Spleen (tissue), 11 donors: Measurements from ENCODE around the gene GINS2. TPM values are rescaled to one million over a fixed set of nuclear protein-coding genes. Genes with fewer than 3 reads are reported as not detected.

ENCODE experiments used
- DNase-seq: peaks from one replicate; pipeline ENCODE4 v3.0.0-alpha.2; 2020
- H3K27ac ChIP-seq, 8 donors: fragments of 200-600 bp; sonication (generic) in 7 of 8; 1 replicate in 4 of 8; 2 replicates in 4 of 8; pipeline versions ENCODE4 v1.5.0 to v1.8.0; 2016 to 2021; ENCODE audit warnings: inconsistent platforms in 4 of 8, mild to moderate bottlenecking in 4 of 8, moderate library complexity in 1 of 8
- H3K27me3 ChIP-seq, 7 donors: fragments of 200-600 bp; sonication (generic) in 6 of 7; replicated peaks in 1 of 7; 1 replicate in 4 of 7; 2 replicates in 3 of 7; pipeline versions ENCODE4 v1.5.0 to v1.8.0; 2016 to 2021; ENCODE audit warnings: inconsistent platforms in 3 of 7, mild to moderate bottlenecking in 1 of 7
- H3K36me3 ChIP-seq, 6 donors: fragments of 200-600 bp; sonication (generic) in 5 of 6; 1 replicate in 4 of 6; 2 replicates in 2 of 6; pipeline versions ENCODE4 v1.5.0 to v1.8.0; 2016 to 2021; ENCODE audit warnings: inconsistent platforms in 2 of 6
- H3K4me1 ChIP-seq, 6 donors: fragments of 200-600 bp; sonication (generic) in 5 of 6; 1 replicate in 3 of 6; 2 replicates in 3 of 6; pipeline versions ENCODE4 v1.5.0 to v1.8.0; 2016 to 2021; ENCODE audit warnings: inconsistent platforms in 3 of 6
- H3K4me3 ChIP-seq, 8 donors: fragments of 200-600 bp; sonication (generic) in 7 of 8; 1 replicate in 4 of 8; 2 replicates in 4 of 8; pipeline versions ENCODE4 v1.5.0 to v1.8.0; 2016 to 2021; ENCODE audit warnings: inconsistent platforms in 4 of 8, mild to moderate bottlenecking in 4 of 8, moderate library complexity in 2 of 8
- H3K9me3 ChIP-seq, 8 donors: fragments of 200-600 bp; sonication (generic) in 7 of 8; 1 replicate in 4 of 8; 2 replicates in 4 of 8; pipeline versions ENCODE4 v1.5.0 to v1.8.0; 2016 to 2021; ENCODE audit warnings: inconsistent platforms in 4 of 8
- POLR2A ChIP-seq, 3 donors: fragments of 450-650 bp; IDR thresholded peaks; one replicate each; pipeline ENCODE4 v1.5.1; 2017; ENCODE audit warnings: antibody characterized with exemption in 3 of 3, mild to moderate bottlenecking in 1 of 3
- POLR2AphosphoS5 ChIP-seq, 3 donors: sonication (generic); formaldehyde crosslinking; IDR thresholded peaks; one replicate each; pipeline ENCODE4 v1.5.1; 2017; ENCODE audit warnings: antibody characterized with exemption in 3 of 3
- WGBS, 5 donors: extraction: QIAGEN DNeasy Blood & Tissue Kit in 3 of 5; methylation state at CpG; one replicate each; pipeline versions ENCODE4 v1.1.5 to v1.1.7; 2013 to 2018; 5-methylcytosine and 5-hydroxymethylcytosine counted together
- intact Hi-C: fragments of 100-400 bp; cut with DNase I; formaldehyde crosslinking; loops from one replicate; pipeline ENCODE4 v1.15.0; 2023; ENCODE audit warnings: low total_unique reads
- polyA plus RNA-seq, 3 donors: library from polyadenylated mRNA; stranded (reverse); fragments of 200-250 nt; gene quantifications; one replicate each; pipeline ENCODE4 v1.2.1, GENCODE V29; 2013
- total RNA-seq, 7 donors: library from RNA; depleted of rRNA in 3 of 7; stranded (reverse); fragments of >200 nt in 3 of 7; fragmentation: NEBNext Ultra II Directional in 4 of 7; extraction: Animal tissue kit (Norgen Biotek cat#: 25700) in 4 of 7; gene quantifications; one replicate each; pipeline versions ENCODE4 v1.1.0 to v1.2.1, GENCODE V29; 2016 to 2021
- TF ChIP-seq, protein P1 (sequence below), 11 experiments: fragments of 200-600 bp in 7 of 11; fragments of 450-650 bp in 4 of 11; sonication (generic) in 4 of 11; IDR thresholded peaks in 8 of 11; conservative IDR thresholded peaks in 3 of 11; 1 replicate in 7 of 11; 2 replicates in 4 of 11; pipeline versions ENCODE4 v1.4.0 to v1.8.0; 2016 to 2021; ENCODE audit warnings: antibody characterized with exemption in 11 of 11, inconsistent platforms in 4 of 11, mild to moderate bottlenecking in 1 of 11
- donor health status: healthy with polysubstance abuse.
- donor health status: DM: no; HTN: no; CAD: no; lungs with moderate emphysema.
- donor health status: DM: no; HTN: no; CAD: no.
- donor health status: Bipolar disorder and iron deficiency.
- donor health status: healthy.
- donor health status: DM: no; HTN: no; CAD: no.
- donor health status: DM: yes; HTN: yes; CAD: no.

Gene GINS2
- total and polyA plus RNA-seq, 10 donors, result 1.0 to 7.0 (median 2.3) TPM

DNA sequence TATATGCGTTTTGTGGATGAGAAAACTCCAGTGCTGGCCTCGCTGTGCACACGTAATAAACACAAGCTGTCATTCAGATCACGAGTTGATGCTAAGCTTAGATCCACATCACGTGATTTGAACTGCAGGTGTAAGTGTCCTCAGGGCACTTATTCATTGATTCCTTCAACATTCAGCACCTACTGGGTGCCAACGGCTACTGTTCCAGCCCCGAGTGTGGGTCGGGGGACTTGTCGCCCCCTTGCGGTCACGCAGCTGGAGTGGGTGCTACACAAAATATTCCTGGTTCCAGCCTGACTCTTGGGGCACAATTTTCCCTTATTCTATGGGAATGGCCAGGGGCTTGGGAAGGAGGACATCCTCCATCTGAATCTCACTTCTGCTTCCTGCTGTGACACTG is 29.9 kb upstream of the GINS2 start:
- 36 to 58% (median 49%) methylated on average over 11 of the region's 11 CpGs for WGBS, 5 donors
- TF ChIP-seq POLR2A (IDR thresholded peaks at IDR 0.05), result no peak
- TF ChIP-seq, protein P1, sequence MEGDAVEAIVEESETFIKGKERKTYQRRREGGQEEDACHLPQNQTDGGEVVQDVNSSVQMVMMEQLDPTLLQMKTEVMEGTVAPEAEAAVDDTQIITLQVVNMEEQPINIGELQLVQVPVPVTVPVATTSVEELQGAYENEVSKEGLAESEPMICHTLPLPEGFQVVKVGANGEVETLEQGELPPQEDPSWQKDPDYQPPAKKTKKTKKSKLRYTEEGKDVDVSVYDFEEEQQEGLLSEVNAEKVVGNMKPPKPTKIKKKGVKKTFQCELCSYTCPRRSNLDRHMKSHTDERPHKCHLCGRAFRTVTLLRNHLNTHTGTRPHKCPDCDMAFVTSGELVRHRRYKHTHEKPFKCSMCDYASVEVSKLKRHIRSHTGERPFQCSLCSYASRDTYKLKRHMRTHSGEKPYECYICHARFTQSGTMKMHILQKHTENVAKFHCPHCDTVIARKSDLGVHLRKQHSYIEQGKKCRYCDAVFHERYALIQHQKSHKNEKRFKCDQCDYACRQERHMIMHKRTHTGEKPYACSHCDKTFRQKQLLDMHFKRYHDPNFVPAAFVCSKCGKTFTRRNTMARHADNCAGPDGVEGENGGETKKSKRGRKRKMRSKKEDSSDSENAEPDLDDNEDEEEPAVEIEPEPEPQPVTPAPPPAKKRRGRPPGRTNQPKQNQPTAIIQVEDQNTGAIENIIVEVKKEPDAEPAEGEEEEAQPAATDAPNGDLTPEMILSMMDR (IDR thresholded peaks at IDR 0.05 in 8 of 11, conservative IDR thresholded peaks at IDR 0.05 in 3 of 11), result peak in 6 of 11 experiments; percentile 22 to 56 (median 28)
- Histone ChIP-seq H3K27ac (no peak overlapping the region), H3K36me3 (peaks cover 0 to under 1% (median 0%) of the 10 kb centered on the region in 6 donors), H3K27me3 (peaks cover 0 to 13% (median 0%) of the 10 kb centered on the region in 7 donors), H3K4me1 (peaks cover 0 to 47% (median 26%) of the 10 kb centered on the region in 6 donors), H3K9me3 (no peaks in the 10 kb centered on the region), H3K4me3 (no peak overlapping the region)
- DNase-seq, result no peak
- intact Hi-C loops, result no loop called here

DNA sequence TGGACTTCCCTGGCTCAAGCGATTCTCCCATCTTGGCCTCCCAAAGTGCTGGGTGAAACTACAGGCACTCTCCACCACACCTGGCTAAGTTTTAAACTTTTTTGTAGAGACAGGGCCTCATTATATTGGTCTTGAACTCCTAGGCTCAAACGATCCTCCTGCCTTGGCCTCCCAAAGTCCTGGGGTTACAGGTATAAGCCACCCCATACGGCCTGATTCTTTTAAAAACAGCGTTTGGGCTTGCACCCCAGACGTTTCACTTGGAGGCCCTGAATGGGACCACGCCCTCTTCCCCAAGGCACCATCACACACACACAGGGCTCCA is 29.4 kb upstream of the GINS2 start:
- intact Hi-C loops, result no loop called here
- Histone ChIP-seq H3K27ac (no peak overlapping the region), H3K4me1 (peaks cover 0 to 47% (median 26%) of the 10 kb centered on the region in 6 donors), H3K36me3 (no peaks in the 10 kb centered on the region), H3K27me3 (peaks cover 0 to 13% (median 0%) of the 10 kb centered on the region in 7 donors), H3K4me3 (no peak overlapping the region), H3K9me3 (no peaks in the 10 kb centered on the region)
- 29 to 55% (median 44%) methylated on average over 6 of the region's 6 CpGs for WGBS, 5 donors
- no peak for DNase-seq
- TF ChIP-seq POLR2AphosphoS5 (IDR thresholded peaks at IDR 0.05), result no peak
- TF ChIP-seq, protein P1 (IDR thresholded peaks at IDR 0.05 in 8 of 11, conservative IDR thresholded peaks at IDR 0.05 in 3 of 11), result peak in 1 of 11 experiments; percentile 14

DNA sequence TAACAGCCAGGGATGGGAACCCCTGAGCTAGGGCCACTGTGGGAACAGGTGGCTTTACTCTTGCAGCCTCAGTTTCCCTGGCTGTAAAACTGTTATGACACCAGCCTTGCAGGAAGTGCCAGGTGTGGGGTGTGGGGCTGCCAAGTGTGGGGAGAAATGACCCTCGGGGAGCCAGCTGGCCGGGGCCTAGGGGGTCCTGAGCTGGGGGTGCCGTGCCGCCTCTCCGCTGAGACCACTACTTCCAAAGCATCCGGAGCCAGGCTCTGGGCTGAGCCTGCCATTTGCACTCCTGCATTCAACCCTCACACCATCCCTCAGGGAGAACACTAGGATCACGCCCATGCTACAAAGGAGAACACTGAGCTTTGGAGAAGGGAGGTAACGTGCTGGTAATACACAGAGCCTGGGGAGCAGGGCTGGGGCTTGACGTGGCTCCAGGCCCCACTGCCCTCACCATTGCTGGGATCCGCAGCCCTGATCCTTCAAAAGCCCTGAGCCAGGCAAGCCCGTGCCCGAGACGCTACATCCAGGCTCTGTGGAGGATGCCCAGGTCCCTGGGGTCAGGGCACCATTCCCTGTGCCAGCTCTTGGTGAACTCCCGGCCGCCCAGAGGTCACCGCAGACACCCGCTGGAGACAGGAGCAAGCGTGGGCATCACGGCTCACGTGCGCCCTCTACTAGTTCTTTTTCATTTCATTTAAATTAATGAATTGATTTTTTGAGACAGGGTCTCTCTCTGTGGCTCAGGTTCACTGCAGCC is 28.8 kb upstream of the GINS2 start:
- intact Hi-C loops, result no loop called here
- Histone ChIP-seq H3K9me3 (peaks cover 0 to 4% (median 2%) of the 10 kb centered on the region in 8 donors), H3K4me1 (peaks cover 0 to 47% (median 26%) of the 10 kb centered on the region in 6 donors), H3K27me3 (peaks cover 0 to 13% (median 0%) of the 10 kb centered on the region in 7 donors), H3K4me3 (no peak overlapping the region), H3K36me3 (peaks cover 0 to 5% (median 0%) of the 10 kb centered on the region in 6 donors), H3K27ac (peak overlapping the region in 2 of 8 donors; percentile 16 to 38)
- TF ChIP-seq POLR2AphosphoS5 (IDR thresholded peaks at IDR 0.05) (peak in 2 of 3 donors; percentile 27 to 53), POLR2A (IDR thresholded peaks at IDR 0.05) (no peak)
- TF ChIP-seq, protein P1 (IDR thresholded peaks at IDR 0.05 in 8 of 11, conservative IDR thresholded peaks at IDR 0.05 in 3 of 11), result peak in 9 of 11 experiments; percentile 21 to 70 (median 58)
- peak; percentile 85 for DNase-seq
- 30 to 44% (median 43%) methylated on average over 15 to 21 of the region's 21 CpGs for WGBS, 5 donors

DNA sequence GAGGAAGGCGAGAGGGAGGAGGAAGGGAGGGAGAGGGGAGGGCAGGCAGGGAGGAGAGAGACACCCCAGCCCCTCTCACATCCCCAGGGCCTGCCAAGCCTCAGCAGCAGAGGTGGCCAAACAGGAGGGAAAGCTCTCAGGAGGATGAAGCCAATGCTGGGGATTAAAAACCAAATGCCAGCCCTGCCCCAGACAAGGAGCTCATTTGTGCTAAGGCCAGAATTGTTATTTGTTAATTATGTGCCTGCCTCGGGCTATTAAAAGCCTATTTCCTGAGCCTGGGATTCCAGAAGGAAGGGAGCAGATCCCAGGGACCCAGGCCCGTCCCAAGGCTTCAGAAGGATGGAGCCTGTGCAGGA is 27.9 kb upstream of the GINS2 start:
- Histone ChIP-seq H3K4me1 (peaks cover 0 to 47% (median 26%) of the 10 kb centered on the region in 6 donors), H3K9me3 (peaks cover 0 to 14% (median 11%) of the 10 kb centered on the region in 8 donors), H3K27ac (peak overlapping the region in 4 of 8 donors; percentile 13 to 38 (median 16)), H3K4me3 (no peak overlapping the region), H3K27me3 (peaks cover 0 to 13% (median 0%) of the 10 kb centered on the region in 7 donors), H3K36me3 (peaks cover 0 to 14% (median 0%) of the 10 kb centered on the region in 6 donors)
- no peak for DNase-seq
- TF ChIP-seq POLR2A (IDR thresholded peaks at IDR 0.05) (no peak), POLR2AphosphoS5 (IDR thresholded peaks at IDR 0.05) (no peak)
- TF ChIP-seq, protein P1 (IDR thresholded peaks at IDR 0.05 in 8 of 11, conservative IDR thresholded peaks at IDR 0.05 in 3 of 11), result no peak
- intact Hi-C loops, result no loop called here
- 35 to 50% (median 46%) methylated on average over 3 of the region's 3 CpGs for WGBS, 5 donors
